A673 (cell line): ENCODE data around the gene RMRP.

Source experiments
- EZH2 ChIP-seq: fragments of 200-600 bp; sonication (generic); IDR thresholded peaks from 2 replicates; pipeline ENCODE4 v1.6.1; 2017; ENCODE audit warnings: borderline replicate concordance, low read depth, mild to moderate bottlenecking, mixed read lengths, antibody characterized with exemption, low read length; ENCODE audit not compliant: poor library complexity, severe bottlenecking
- TF ChIP-seq, protein P1 (sequence below): fragments of 300-800, 200-600 bp; sonication (generic); conservative IDR thresholded peaks from 2 replicates; pipeline ENCODE4 v1.5.1; 2017; ENCODE audit warnings: low read depth, mild to moderate bottlenecking, antibody characterized with exemption, low read length, moderate library complexity, mixed read lengths

DNA sequence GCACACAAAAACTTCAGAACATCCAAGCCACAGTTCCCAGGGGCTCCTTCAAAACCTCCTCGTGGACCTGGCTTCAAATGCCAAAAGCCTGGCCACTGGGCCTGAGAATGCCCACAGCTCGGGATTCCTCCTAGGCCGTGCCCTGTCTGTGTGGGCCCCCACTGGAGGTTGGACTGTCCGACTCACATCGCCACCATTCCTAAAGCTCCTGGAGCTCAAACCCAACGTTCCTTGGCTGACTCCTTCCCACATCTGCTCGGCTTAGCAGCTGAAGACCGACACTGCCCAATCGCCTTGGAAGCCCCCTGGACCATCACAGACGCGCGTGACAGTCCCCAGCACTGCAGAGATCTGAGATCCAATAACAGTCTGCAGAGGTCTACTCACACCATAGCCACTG, 14.8 kb downstream of the RMRP start:
- TF ChIP-seq, protein P1, sequence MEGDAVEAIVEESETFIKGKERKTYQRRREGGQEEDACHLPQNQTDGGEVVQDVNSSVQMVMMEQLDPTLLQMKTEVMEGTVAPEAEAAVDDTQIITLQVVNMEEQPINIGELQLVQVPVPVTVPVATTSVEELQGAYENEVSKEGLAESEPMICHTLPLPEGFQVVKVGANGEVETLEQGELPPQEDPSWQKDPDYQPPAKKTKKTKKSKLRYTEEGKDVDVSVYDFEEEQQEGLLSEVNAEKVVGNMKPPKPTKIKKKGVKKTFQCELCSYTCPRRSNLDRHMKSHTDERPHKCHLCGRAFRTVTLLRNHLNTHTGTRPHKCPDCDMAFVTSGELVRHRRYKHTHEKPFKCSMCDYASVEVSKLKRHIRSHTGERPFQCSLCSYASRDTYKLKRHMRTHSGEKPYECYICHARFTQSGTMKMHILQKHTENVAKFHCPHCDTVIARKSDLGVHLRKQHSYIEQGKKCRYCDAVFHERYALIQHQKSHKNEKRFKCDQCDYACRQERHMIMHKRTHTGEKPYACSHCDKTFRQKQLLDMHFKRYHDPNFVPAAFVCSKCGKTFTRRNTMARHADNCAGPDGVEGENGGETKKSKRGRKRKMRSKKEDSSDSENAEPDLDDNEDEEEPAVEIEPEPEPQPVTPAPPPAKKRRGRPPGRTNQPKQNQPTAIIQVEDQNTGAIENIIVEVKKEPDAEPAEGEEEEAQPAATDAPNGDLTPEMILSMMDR: no peak
- TF ChIP-seq EZH2: no peak
